ENCODE data around the gene ASIC1.

The ASIC1 gene

GRCh38 chr12:50110127-50110761 is 52.8 kb downstream of the ASIC1 start:
- DNase-seq = peak; percentile 56

GRCh38 chr12:50110762-50111351 is 53.5 kb downstream of the ASIC1 start:
- peak; percentile 92 for DNase-seq

- no peak for DNase-seq
Measured at GRCh38 chr12:50111395-50111692, 53.9 kb downstream of the ASIC1 start.

GRCh38 chr12:50111693-50112455 is 54.5 kb downstream of the ASIC1 start, which contains the start of gene COX14:
COX14 (plus strand) TSS chr12:50112236; CDS start chr12:50120044, 7,808 bp downstream.
- peak; percentile 100 for DNase-seq

- peak; percentile 85 for DNase-seq
Measured at GRCh38 chr12:50112456-50113218, 55.2 kb downstream of the ASIC1 start.

GRCh38 chr12:50117057-50117622 is 59.7 kb downstream of the ASIC1 start:
- no peak for DNase-seq

DNA sequence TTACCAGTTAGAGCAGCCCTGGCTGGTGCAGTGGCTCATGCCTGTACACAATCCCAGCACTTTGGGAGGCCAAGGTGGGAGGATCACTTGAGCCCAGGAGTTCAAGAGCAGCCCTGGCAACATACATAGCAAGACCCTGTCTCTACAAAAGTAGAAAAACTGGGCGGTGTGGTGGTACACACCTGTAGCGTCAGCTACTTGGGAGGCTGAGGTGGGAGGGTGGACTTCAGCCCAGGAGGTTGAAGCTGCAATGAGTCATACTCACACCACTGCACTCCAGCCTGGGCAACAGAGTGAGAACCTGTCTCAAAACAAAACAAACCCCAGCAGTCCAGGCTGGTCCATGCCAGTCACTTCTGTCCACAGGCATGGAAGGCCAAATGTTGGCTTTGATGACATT is 62.0 kb downstream of the ASIC1 start:
- no peak for DNase-seq

DNA sequence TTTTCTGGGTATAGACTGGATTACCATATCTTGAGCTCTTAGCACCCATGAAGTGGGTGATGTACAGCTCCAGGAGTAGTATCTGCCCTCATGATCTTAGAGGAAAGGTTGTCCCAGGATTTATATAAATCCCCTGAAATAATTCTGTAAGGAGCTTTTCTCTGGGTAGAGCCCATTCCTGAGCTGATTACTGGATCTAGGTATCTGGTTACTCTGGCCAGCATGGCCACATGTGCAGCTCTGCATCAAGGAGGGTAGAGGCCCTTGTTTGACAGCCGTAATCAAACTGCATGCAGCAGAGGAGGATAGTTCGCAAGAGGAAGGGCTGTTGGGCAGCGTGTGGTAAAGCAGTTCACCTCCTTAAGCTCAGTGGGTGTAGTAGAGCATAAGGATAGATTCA is 63.1 kb downstream of the ASIC1 start:
- DNase-seq = no peak

GRCh38 chr12:50120953-50121352 is 63.6 kb downstream of the ASIC1 start:
- DNase-seq = no peak

- no peak for DNase-seq
Measured at GRCh38 chr12:50121641-50122040, 64.2 kb downstream of the ASIC1 start.

DNA sequence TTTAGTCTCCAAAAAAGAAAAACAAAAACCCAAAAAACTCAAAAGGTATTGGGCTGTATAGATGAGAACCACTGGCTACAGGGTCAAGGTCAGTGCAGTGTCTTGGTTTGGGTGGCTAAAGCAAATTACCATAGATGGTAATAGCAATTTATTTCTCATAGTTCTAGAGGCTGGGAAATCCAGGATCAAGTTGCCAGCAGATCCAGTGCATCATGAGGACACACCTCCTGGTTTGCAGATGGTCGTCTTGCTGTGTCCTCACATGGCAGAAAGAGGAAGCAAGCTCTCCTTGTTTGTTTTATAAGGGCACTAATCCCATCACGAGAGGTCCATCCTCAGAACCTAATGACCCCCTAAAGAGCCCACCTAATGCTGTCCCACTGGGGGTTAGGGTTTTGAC is 65.8 kb downstream of the ASIC1 start:
- no peak for DNase-seq

GRCh38 chr12:50127546-50127945 is 70.2 kb downstream of the ASIC1 start:
- DNase-seq = peak; percentile 51

DNA sequence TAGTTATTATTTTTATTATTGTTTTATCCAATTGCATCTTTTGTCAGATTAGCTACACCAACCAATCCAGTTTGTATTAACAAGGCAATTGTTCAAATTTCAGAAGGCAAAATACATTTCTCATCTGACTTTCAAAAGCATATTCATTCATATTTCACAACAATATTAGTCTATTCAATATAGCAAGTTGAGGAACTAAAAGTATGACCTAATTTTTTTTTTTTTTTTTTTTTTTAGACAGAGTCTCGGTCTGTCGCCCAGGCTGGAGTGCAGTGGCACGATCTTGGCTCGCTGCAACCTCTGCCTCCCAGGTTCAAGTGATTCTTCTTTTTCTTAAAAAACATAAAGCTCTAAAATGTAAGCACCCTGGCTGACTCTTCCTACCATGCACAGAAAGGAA is 71.9 kb downstream of the ASIC1 start:
- DNase-seq = no peak

- peak; percentile 75 for DNase-seq
Measured at GRCh38 chr12:50132505-50133135, 75.2 kb downstream of the ASIC1 start.

Data from DMS53 (cell line).